Bronchial epithelial cell (primary cell): Measurements from ENCODE around the gene POLN. TPM values are rescaled to one million over a fixed set of nuclear protein-coding genes. Genes with fewer than 3 reads are reported as not detected.

Source experiments
- DNase-seq: peaks from one replicate; pipeline ENCODE4 v3.0.0-alpha.2; 2010; ENCODE audit warnings: low read depth
- FAIRE-seq: peaks from 2 replicates; lab custom pipeline; 2011; peaks lifted over from hg19 to GRCh38; lab: Jason Lieb, UNC
- H3K27me3 ChIP-seq: 2 replicates; pipeline ENCODE4 v1.5.1; 2011; ENCODE audit warnings: low read length; ENCODE audit not compliant: control insufficient read depth, insufficient read depth
- H3K36me3 ChIP-seq: 2 replicates; pipeline ENCODE4 v1.5.1; 2011; ENCODE audit warnings: low read length; ENCODE audit not compliant: control insufficient read depth, insufficient read depth
- H3K4me3 ChIP-seq: 2 replicates; pipeline ENCODE4 v1.5.1; 2011; ENCODE audit warnings: mild to moderate bottlenecking, low read depth, low read length, control low read depth
- total RNA-seq: library from RNA; depleted of rRNA; stranded (reverse); fragments of >200 nt; gene quantifications from 2 replicates; pipeline ENCODE4 v1.2.1, GENCODE V29; 2014
- TF ChIP-seq, protein P1 (sequence below): IDR thresholded peaks from 2 replicates; pipeline ENCODE4 v1.5.1; 2011; ENCODE audit warnings: mild to moderate bottlenecking, moderate library complexity, low read length, control low read depth, inconsistent platforms; ENCODE audit not compliant: insufficient read depth, severe bottlenecking

Gene POLN
- total RNA-seq, 1 donor from 2014 or later: 1.6 TPM

DNA sequence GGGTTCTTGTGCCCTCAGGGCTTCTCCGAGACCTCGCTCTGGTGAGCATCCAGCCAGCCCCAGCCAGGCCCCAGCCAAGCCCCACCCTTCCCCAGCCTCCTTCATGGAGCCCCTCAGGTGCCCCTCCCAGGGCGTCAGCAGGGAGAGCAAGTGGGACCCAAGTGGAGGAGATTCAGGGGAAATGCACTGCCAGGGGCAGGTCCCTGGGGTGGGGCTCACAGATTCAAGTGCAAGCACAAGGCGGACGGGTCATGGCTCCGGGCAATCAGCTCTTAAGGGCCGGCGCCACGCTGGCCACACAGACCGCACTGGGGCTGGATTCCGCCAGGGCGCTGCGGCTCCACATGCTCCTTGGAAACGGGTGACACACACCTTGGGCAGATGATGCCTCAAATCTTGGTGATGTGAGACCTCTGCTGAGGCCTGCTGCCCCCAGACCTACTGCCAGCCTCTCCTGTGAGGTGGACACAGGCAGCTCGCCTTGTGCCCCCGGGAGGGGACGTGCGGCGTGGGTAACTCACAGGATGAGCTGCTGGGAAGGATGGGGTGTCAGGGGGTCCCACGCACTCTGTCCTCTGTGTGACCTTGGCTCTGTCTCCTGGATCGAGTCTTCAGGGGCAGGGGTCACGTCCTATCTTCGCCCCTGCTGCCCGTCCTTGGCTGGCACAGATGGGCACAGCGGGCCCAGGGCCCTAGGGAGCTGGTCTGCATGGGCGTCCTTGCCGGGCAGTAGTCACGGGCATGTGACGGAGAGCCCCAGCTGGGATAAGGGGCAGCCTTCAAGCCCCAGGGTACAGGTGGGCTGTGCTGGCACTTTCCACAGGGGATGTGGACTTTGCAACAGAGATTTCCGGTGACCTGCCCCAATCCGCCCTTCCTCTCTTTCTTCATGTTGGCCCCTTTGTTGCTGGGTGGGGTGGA lies 165.7 kb downstream of the POLN start:
- FAIRE-seq: no peak
- Histone ChIP-seq H3K36me3 (no peaks in the 10 kb centered on the region), H3K4me3 (no peak overlapping the region), H3K27me3 (no peaks in the 10 kb centered on the region)
- TF ChIP-seq, protein P1, sequence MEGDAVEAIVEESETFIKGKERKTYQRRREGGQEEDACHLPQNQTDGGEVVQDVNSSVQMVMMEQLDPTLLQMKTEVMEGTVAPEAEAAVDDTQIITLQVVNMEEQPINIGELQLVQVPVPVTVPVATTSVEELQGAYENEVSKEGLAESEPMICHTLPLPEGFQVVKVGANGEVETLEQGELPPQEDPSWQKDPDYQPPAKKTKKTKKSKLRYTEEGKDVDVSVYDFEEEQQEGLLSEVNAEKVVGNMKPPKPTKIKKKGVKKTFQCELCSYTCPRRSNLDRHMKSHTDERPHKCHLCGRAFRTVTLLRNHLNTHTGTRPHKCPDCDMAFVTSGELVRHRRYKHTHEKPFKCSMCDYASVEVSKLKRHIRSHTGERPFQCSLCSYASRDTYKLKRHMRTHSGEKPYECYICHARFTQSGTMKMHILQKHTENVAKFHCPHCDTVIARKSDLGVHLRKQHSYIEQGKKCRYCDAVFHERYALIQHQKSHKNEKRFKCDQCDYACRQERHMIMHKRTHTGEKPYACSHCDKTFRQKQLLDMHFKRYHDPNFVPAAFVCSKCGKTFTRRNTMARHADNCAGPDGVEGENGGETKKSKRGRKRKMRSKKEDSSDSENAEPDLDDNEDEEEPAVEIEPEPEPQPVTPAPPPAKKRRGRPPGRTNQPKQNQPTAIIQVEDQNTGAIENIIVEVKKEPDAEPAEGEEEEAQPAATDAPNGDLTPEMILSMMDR: no peak
- no peak for DNase-seq

DNA sequence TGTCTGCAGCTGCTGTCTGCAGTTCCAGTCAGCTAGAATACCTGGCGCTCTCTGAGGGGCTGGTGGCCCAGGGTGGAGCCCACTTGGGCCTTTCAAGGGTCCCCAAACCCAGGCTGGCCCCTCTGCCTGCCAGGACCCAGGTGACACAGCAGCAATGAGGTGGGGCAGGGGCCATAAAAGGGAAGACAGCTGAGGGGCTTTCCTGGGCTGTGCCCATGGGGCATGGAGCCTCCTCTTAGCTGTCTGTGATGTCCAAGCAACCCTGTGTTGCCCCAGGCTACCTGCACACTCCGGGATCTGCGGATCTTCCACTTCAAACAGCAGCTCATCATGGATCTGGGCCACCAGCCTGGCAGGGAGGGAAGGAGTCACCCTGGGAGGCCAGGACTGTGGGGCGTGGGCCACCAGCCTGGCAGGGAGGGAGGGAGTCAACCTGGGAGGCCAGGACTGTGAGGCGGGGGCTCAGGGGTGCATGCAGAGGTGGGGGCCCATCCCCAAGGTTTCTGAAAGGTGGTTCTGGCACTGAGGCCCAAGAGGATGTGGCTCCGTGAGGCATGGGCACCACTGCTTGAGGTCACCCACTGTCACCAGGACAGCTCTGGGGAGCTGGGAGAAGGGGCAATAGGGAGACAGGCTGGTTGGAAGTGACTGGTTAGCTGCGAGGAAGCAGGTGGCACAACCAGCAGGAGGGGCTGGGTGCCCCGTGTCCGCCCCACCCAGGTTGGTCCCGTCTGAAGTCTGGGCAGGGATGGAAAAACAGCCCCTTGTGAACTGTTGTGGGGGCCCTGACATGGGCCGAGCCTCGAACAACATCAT lies 166.5 kb downstream of the POLN start:
- FAIRE-seq (no peak), DNase-seq (no peak)
- H3K4me3 ChIP-seq: no peak overlapping the region
- H3K36me3 ChIP-seq: no peaks in the 10 kb centered on the region
- TF ChIP-seq, protein P1: no peak
- H3K27me3 ChIP-seq: no peaks in the 10 kb centered on the region

DNA sequence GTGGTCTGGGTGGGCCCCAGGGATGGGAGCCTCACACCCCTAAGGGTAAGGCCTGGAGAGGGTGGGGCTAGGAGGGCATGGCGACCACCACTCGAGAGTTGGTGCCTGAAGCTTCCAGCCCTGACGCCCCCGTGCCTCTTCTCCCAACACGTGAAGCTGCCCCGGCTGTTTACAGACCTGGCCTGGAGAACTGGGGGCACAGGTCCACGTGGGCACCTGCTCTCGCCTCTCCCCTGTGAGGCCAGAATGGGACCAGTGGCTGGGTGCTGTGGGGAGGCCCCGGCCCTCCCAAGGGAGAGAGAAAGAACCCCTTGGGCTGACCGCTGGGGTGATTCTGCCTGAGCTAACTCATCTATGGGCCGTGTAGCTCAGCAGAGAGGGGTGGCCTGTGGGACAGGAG lies 167.3 kb downstream of the POLN start:
- Histone ChIP-seq H3K36me3 (no peaks in the 10 kb centered on the region), H3K27me3 (no peaks in the 10 kb centered on the region), H3K4me3 (no peak overlapping the region)
- no peak for FAIRE-seq
- no peak for DNase-seq
- TF ChIP-seq, protein P1: no peak

- no peaks in the 10 kb centered on the region for H3K36me3 ChIP-seq
- no peak overlapping the region for H3K4me3 ChIP-seq
- DNase-seq (no peak), FAIRE-seq (no peak)
- no peaks in the 10 kb centered on the region for H3K27me3 ChIP-seq
- TF ChIP-seq, protein P1: no peak
Measured at GRCh38 chr4:2073808-2074481, 168.0 kb downstream of the POLN start.

GRCh38 chr4:2072971-2073807 lies 168.7 kb downstream of the POLN start:
- DNase-seq (no peak), FAIRE-seq (no peak)
- Histone ChIP-seq H3K27me3 (no peaks in the 10 kb centered on the region), H3K36me3 (no peaks in the 10 kb centered on the region), H3K4me3 (no peak overlapping the region)
- TF ChIP-seq, protein P1: no peak
